NCI-H345 (cell line): Measurements from ENCODE around the gene HES4.
A peak's percentile ranks its signal among the peaks of the same experiment; 100 is the strongest.

Experiments
- DNase-seq: peaks from one replicate; lab custom pipeline; 2025; lab: John Stamatoyannopoulos, UW

The HES4 gene

GRCh38 chr1:999725-1000356, at the start of gene HES4:
TSS of gene HES4 (minus strand) at chr1:1000097. CDS start at chr1:999973, 124 bp downstream.
- peak; percentile 63 for DNase-seq

- no peak for DNase-seq
These were observed 48.9 kb upstream of the HES4 start for GRCh38 chr1:1048765-1049164.

GRCh38 chr1:1047963-1048362, 48.1 kb upstream of the HES4 start:
- DNase-seq, result no peak

GRCh38 chr1:1047407-1047806, 47.5 kb upstream of the HES4 start:
- DNase-seq, result no peak

GRCh38 chr1:1046767-1047166, 46.9 kb upstream of the HES4 start:
- DNase-seq, result no peak

- no peak for DNase-seq
These were observed 46.3 kb upstream of the HES4 start for GRCh38 chr1:1046243-1046642.

GRCh38 chr1:1045129-1045528, 45.2 kb upstream of the HES4 start:
- DNase-seq, result no peak

GRCh38 chr1:1044455-1045078, 44.7 kb upstream of the HES4 start:
- no peak for DNase-seq

GRCh38 chr1:1043921-1044320, 44.0 kb upstream of the HES4 start:
- DNase-seq, result no peak

- no peak for DNase-seq
These were observed 43.5 kb upstream of the HES4 start for GRCh38 chr1:1043411-1043810.

- DNase-seq, result no peak
These were observed 42.9 kb upstream of the HES4 start for GRCh38 chr1:1042835-1043234.

- DNase-seq, result no peak
These were observed 42.0 kb upstream of the HES4 start for GRCh38 chr1:1041873-1042272.

- no peak for DNase-seq
These were observed 41.2 kb upstream of the HES4 start for GRCh38 chr1:1041092-1041523.

- peak; percentile 79 for DNase-seq
These were observed 40.4 kb upstream of the HES4 start for GRCh38 chr1:1040004-1040991.

GRCh38 chr1:1039145-1039910, 39.4 kb upstream of the HES4 start:
- no peak for DNase-seq

GRCh38 chr1:1038694-1039093, 38.8 kb upstream of the HES4 start:
- DNase-seq, result no peak

- no peak for DNase-seq
These were observed 37.8 kb upstream of the HES4 start for GRCh38 chr1:1037366-1038327.

GRCh38 chr1:1035291-1035943, 35.5 kb upstream of the HES4 start:
- no peak for DNase-seq

GRCh38 chr1:1034439-1034781, 34.5 kb upstream of the HES4 start:
- no peak for DNase-seq

GRCh38 chr1:1033731-1034438, 34.0 kb upstream of the HES4 start:
- DNase-seq, result peak; percentile 31
